ENCODE data around the gene BIN2.

Gene BIN2

DNA sequence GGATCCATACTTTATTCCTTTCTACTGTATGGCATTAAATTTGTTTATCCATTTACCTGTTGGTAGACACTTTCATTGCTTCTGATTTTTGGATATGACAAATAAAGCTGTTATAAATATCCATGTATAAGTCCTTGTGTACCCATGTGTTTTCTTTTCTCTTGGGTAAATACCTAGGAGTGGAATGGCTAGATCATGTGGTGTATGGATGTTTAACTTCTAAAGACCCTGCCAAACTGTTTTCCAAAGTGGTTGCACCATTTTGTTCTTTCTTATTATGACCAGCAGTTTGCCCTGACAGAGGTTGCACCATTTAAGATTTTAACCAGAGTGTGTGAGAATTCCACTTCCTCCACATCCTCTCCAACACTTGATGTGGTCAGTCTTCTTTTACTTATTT is 91.3 kb downstream of the BIN2 start:
- no peak for TF ChIP-seq CTCF (IDR thresholded peaks at IDR 0.05; ENCODE audit: low read length, missing control alignments)
- no peak overlapping the region for H3K4me3 ChIP-seq (replicated peaks; ENCODE audit: low read depth, low read length)
- DNase-seq (ENCODE audit: low read depth): no peak

Data from fibroblast of pulmonary artery (primary cell).